ENCODE measurements around the gene SPARC. TPM values are rescaled to one million over a fixed set of nuclear protein-coding genes. Genes with fewer than 3 reads are reported as not detected.
"Not testable (repeated sequence)": the region's sequence is repeated elsewhere in the genome, so short reads cannot be mapped to it uniquely, and the experiment has no call there.

The SPARC gene
- total RNA-seq, 2 experiments from 2014 or later: 0.39 to 0.96 TPM

DNA sequence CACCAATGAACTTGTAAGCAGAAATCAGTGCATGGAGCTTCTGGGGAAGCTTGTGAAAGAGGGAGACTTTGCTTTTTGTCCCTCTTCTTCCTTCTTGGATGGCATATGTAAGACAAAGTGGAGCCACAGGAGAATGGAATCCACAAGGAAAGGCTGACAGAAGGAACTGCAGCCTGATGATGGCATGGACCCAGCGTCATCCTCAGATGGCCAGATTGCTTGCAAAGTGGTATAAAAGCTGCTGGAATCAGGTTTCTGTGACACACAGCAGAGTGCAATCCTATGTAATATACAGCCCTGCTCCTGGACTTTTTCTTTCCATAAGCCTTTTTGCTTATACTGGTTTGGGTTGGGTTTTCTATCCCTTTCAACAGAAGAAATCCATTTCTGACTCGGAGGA, 31.4 kb upstream of the SPARC start:
- Mint-ChIP-seq H3K9me3 (no peaks in the 10 kb centered on the region), H3K36me3 (no peaks in the 10 kb centered on the region), H3K4me1 (peaks cover 1% of the 10 kb centered on the region), H3K27me3 (peaks cover under 1% of the 10 kb centered on the region), H3K4me3 (no peak overlapping the region), H3K27ac (peak overlapping the region; percentile 22)
- ATAC-seq (ENCODE audit: low read depth) (no peak), DNase-seq (no peak)
- POLR2A ChIA-PET: no interaction called here

GRCh38 chr5:151717416-151717815, 30.7 kb upstream of the SPARC start:
- Mint-ChIP-seq H3K4me3 (no peak overlapping the region), H3K9me3 (peaks cover 1% of the 10 kb centered on the region), H3K27ac (no peak overlapping the region), H3K36me3 (no peaks in the 10 kb centered on the region), H3K4me1 (peaks cover 1% of the 10 kb centered on the region), H3K27me3 (peaks cover 6% of the 10 kb centered on the region)
- POLR2A ChIA-PET: no interaction called here
- no peak for ATAC-seq (ENCODE audit: low read depth)
- DNase-seq: no peak

- peaks cover 1% of the 10 kb centered on the region for H3K9me3 Mint-ChIP-seq
- no peaks in the 10 kb centered on the region for H3K4me1 Mint-ChIP-seq
- peaks cover 30% of the 10 kb centered on the region for H3K27me3 Mint-ChIP-seq
- no peak for ATAC-seq (ENCODE audit: low read depth)
- POLR2A ChIA-PET: no interaction called here
- H3K4me3 Mint-ChIP-seq: no peak overlapping the region
- no peaks in the 10 kb centered on the region for H3K36me3 Mint-ChIP-seq
- H3K27ac Mint-ChIP-seq: no peak overlapping the region
- DNase-seq: no peak
Measured at GRCh38 chr5:151709109-151709735, 22.5 kb upstream of the SPARC start.

GRCh38 chr5:151708126-151708525, 21.4 kb upstream of the SPARC start:
- Mint-ChIP-seq H3K4me3 (no peak overlapping the region), H3K4me1 (no peaks in the 10 kb centered on the region), H3K9me3 (peaks cover 1% of the 10 kb centered on the region), H3K27ac (no peak overlapping the region), H3K36me3 (no peaks in the 10 kb centered on the region), H3K27me3 (peaks cover 29% of the 10 kb centered on the region)
- no peak for DNase-seq
- ATAC-seq (ENCODE audit: low read depth): no peak
- POLR2A ChIA-PET: no interaction called here

DNA sequence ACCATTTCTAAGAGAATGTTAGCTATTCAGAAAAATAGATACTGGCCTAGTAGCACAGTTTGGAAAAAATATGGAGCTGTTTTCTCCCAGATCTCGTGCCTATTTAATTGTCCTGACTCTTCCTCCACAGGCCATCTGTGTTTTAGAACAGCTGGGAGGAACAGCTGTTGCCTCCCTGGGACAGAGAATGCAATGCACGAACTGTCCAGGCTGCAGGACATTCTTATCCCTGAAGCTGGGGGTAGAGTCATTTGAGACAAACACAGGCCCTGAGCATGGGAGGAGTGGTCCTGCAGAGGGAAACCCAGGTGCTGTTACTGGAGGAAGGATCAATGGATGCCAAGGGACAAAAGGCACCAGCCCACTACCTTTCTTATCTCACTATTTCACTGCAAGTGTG, 20.9 kb upstream of the SPARC start:
- POLR2A ChIA-PET: interaction anchor here (0.7 kb wide), 1 partner anchor 21 kb away, joined by 3 read pairs; no protein-coding TSS in a partner anchor
- DNase-seq (no peak), ATAC-seq (ENCODE audit: low read depth) (no peak)
- peaks cover 24% of the 10 kb centered on the region for H3K27me3 Mint-ChIP-seq
- H3K4me1 Mint-ChIP-seq: no peaks in the 10 kb centered on the region
- no peaks in the 10 kb centered on the region for H3K36me3 Mint-ChIP-seq
- no peaks in the 10 kb centered on the region for H3K9me3 Mint-ChIP-seq
- no peak overlapping the region for H3K27ac Mint-ChIP-seq
- no peak overlapping the region for H3K4me3 Mint-ChIP-seq

GRCh38 chr5:151706906-151707305, 20.2 kb upstream of the SPARC start:
- ATAC-seq (ENCODE audit: low read depth): no peak
- no peak overlapping the region for H3K27ac Mint-ChIP-seq
- POLR2A ChIA-PET: interaction anchor here (0.7 kb wide), 1 partner anchor 21 kb away, joined by 3 read pairs; no protein-coding TSS in a partner anchor
- H3K4me1 Mint-ChIP-seq: no peaks in the 10 kb centered on the region
- H3K9me3 Mint-ChIP-seq: no peaks in the 10 kb centered on the region
- no peak for DNase-seq
- H3K4me3 Mint-ChIP-seq: no peak overlapping the region
- no peaks in the 10 kb centered on the region for H3K36me3 Mint-ChIP-seq
- peaks cover 19% of the 10 kb centered on the region for H3K27me3 Mint-ChIP-seq

DNA sequence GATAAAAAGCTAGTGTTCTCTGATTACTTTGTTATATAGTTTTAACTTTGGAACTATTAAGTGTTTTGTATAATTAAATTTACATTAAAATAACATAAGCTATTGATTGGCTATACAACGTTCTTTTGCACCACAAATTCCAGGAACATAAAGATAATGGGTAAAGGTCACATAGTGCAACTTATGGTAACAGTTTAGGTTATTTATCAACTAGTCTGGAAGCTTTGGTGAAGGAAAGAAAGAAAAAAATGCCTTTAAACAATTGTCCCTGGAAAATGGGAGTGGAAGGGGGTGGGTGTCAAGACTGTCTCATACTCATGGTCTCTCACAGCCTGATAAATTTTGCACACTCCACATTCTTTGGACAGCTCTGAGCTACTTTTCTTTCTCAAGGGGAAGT, 17.1 kb upstream of the SPARC start:
- Mint-ChIP-seq H3K9me3 (no peaks in the 10 kb centered on the region), H3K36me3 (no peaks in the 10 kb centered on the region), H3K4me3 (no peak overlapping the region), H3K27ac (no peak overlapping the region), H3K4me1 (no peaks in the 10 kb centered on the region), H3K27me3 (peaks cover 3% of the 10 kb centered on the region)
- POLR2A ChIA-PET: no interaction called here
- ATAC-seq (ENCODE audit: low read depth) (no peak), DNase-seq (no peak)

- DNase-seq (no peak), ATAC-seq (ENCODE audit: low read depth) (no peak)
- Mint-ChIP-seq H3K9me3 (no peaks in the 10 kb centered on the region), H3K4me3 (no peak overlapping the region), H3K27ac (no peak overlapping the region), H3K36me3 (no peaks in the 10 kb centered on the region), H3K4me1 (no peaks in the 10 kb centered on the region), H3K27me3 (peaks cover 1% of the 10 kb centered on the region)
- POLR2A ChIA-PET: no interaction called here
Measured at GRCh38 chr5:151703227-151703626, 16.5 kb upstream of the SPARC start.

DNA sequence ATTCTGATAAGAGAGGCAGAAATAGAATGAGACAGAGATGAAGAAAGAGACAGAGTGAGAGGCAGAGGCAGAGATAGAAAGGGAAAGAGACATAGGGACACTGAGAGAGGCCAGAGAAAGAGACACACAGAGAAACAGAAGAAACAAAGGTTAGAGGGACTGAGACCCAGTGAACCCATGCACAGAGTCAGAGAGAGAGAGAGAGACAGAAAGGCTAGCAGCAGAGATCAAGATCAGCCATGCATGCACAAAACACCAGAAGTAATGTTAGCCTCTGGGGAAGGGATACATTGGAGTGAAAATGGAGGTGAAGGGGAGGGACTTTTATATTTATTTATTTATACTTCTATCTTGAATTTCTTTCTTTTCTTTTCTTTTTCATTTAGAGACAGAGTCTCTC, 14.1 kb upstream of the SPARC start:
- H3K27me3 Mint-ChIP-seq: peaks cover 1% of the 10 kb centered on the region
- POLR2A ChIA-PET: no interaction called here
- H3K27ac Mint-ChIP-seq: no peak overlapping the region
- H3K9me3 Mint-ChIP-seq: no peaks in the 10 kb centered on the region
- no peak overlapping the region for H3K4me3 Mint-ChIP-seq
- no peak for ATAC-seq (ENCODE audit: low read depth)
- no peak for DNase-seq
- H3K36me3 Mint-ChIP-seq: no peaks in the 10 kb centered on the region
- no peaks in the 10 kb centered on the region for H3K4me1 Mint-ChIP-seq

DNA sequence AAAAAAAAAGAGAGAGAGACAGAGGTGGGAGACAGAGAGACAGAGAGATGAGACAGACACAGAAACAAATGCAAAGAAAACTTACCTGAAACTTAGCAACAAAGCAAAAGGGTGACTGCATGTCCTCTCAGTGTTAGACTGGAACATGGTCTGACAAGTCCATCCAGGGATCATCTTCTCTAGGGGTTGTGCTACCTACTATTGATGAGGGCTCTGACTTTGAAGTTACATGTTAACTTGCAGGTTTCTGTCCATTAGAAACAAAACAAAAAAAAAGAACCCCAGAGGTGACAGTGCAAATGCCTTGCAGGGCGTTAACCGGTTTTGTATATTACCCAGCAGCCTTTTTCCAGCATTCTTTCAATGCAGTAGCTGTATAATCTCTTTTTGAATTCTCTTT, 13.6 kb upstream of the SPARC start:
- POLR2A ChIA-PET: no interaction called here

GRCh38 chr5:151699071-151699901, 12.6 kb upstream of the SPARC start:
- Mint-ChIP-seq H3K9me3 (no peaks in the 10 kb centered on the region), H3K36me3 (no peaks in the 10 kb centered on the region), H3K27ac (no peak overlapping the region), H3K4me3 (no peak overlapping the region), H3K27me3 (no peaks in the 10 kb centered on the region), H3K4me1 (no peaks in the 10 kb centered on the region)
- DNase-seq: no peak
- POLR2A ChIA-PET: no interaction called here
- no peak for ATAC-seq (ENCODE audit: low read depth)

More for the DNA sequence above, 13.6 kb upstream of the SPARC start:
- Mint-ChIP-seq H3K9me3 (no peaks in the 10 kb centered on the region), H3K36me3 (no peaks in the 10 kb centered on the region), H3K4me3 (no peak overlapping the region), H3K27ac (no peak overlapping the region), H3K27me3 (peaks cover under 1% of the 10 kb centered on the region), H3K4me1 (no peaks in the 10 kb centered on the region)
- DNase-seq (no peak), ATAC-seq (ENCODE audit: low read depth) (no peak)

- H3K36me3 Mint-ChIP-seq; H3K27me3 Mint-ChIP-seq; H3K9me3 Mint-ChIP-seq; ATAC-seq (ENCODE audit: low read depth); H3K4me1 Mint-ChIP-seq; H3K4me3 Mint-ChIP-seq; POLR2A ChIA-PET; H3K27ac Mint-ChIP-seq; DNase-seq: not testable (repeated sequence)
Measured at GRCh38 chr5:151698081-151698480, 11.4 kb upstream of the SPARC start.

DNA sequence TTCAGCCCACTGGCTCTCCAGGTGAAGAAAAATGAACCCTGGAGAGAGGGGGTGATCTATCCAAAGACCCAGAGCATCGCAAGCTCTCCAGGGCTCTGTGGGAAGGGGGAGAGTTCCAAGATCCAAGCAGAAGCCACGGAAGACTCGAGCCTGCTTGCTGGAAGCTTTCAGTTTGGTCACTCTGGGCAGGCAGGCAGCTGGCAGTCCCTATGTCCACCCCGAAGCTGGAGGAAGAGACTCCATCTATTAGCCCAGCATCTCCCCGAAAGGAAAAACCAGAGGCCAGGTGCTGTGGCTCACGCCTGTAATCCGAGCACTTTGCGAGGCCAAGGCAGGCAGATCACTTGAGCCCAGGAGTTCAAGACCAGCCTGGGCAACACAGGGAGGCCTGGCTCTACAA, 10.7 kb upstream of the SPARC start:
- no peak for ATAC-seq (ENCODE audit: low read depth)
- POLR2A ChIA-PET: no interaction called here
- Mint-ChIP-seq H3K4me1 (no peaks in the 10 kb centered on the region), H3K4me3 (no peak overlapping the region), H3K9me3 (no peaks in the 10 kb centered on the region), H3K36me3 (no peaks in the 10 kb centered on the region), H3K27ac (no peak overlapping the region), H3K27me3 (no peaks in the 10 kb centered on the region)
- DNase-seq: no peak

GRCh38 chr5:151696470-151697061, 9.9 kb upstream of the SPARC start:
- POLR2A ChIA-PET: no interaction called here
- Mint-ChIP-seq H3K36me3 (no peaks in the 10 kb centered on the region), H3K9me3 (no peaks in the 10 kb centered on the region), H3K27me3 (no peaks in the 10 kb centered on the region), H3K4me3 (no peak overlapping the region), H3K4me1 (no peaks in the 10 kb centered on the region), H3K27ac (no peak overlapping the region)
- DNase-seq: no peak
- ATAC-seq (ENCODE audit: low read depth): no peak

Data from activated naive CD8-positive, alpha-beta T cell treated with anti-CD3 and anti-CD28 coated beads, Interleukin-2, amount 10 ng/mL, durations not matched to agents 7 days and 5 days (primary cell).